ENCODE data around the gene RAPGEF1. TPM values are rescaled to one million over a fixed set of nuclear protein-coding genes. Genes with fewer than 3 reads are reported as not detected.

RAPGEF1 gene
- total and polyA plus RNA-seq, 2 experiments from 2014 or later, result 9.9 to 82.8 TPM

- no peaks in the 10 kb centered on the region for H3K36me3 ChIP-seq (ENCODE audit: insufficient read depth)
- H3K79me2 ChIP-seq (replicated peaks; ENCODE audit: insufficient read depth), result peaks cover 85% of the 10 kb centered on the region
- H3K9me2 ChIP-seq (ENCODE audit: insufficient read depth), result no peaks in the 10 kb centered on the region
- no peak overlapping the region for H3K4me2 ChIP-seq
- TF ChIP-seq, protein P1, sequence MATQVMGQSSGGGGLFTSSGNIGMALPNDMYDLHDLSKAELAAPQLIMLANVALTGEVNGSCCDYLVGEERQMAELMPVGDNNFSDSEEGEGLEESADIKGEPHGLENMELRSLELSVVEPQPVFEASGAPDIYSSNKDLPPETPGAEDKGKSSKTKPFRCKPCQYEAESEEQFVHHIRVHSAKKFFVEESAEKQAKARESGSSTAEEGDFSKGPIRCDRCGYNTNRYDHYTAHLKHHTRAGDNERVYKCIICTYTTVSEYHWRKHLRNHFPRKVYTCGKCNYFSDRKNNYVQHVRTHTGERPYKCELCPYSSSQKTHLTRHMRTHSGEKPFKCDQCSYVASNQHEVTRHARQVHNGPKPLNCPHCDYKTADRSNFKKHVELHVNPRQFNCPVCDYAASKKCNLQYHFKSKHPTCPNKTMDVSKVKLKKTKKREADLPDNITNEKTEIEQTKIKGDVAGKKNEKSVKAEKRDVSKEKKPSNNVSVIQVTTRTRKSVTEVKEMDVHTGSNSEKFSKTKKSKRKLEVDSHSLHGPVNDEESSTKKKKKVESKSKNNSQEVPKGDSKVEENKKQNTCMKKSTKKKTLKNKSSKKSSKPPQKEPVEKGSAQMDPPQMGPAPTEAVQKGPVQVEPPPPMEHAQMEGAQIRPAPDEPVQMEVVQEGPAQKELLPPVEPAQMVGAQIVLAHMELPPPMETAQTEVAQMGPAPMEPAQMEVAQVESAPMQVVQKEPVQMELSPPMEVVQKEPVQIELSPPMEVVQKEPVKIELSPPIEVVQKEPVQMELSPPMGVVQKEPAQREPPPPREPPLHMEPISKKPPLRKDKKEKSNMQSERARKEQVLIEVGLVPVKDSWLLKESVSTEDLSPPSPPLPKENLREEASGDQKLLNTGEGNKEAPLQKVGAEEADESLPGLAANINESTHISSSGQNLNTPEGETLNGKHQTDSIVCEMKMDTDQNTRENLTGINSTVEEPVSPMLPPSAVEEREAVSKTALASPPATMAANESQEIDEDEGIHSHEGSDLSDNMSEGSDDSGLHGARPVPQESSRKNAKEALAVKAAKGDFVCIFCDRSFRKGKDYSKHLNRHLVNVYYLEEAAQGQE (IDR thresholded peaks at IDR 0.05; ENCODE audit: unreplicated experiment), result no peak
- no peak for TF ChIP-seq EZH2phosphoT487 (IDR thresholded peaks at IDR 0.05; ENCODE audit: unreplicated experiment)
- TF ChIP-seq, protein P2, sequence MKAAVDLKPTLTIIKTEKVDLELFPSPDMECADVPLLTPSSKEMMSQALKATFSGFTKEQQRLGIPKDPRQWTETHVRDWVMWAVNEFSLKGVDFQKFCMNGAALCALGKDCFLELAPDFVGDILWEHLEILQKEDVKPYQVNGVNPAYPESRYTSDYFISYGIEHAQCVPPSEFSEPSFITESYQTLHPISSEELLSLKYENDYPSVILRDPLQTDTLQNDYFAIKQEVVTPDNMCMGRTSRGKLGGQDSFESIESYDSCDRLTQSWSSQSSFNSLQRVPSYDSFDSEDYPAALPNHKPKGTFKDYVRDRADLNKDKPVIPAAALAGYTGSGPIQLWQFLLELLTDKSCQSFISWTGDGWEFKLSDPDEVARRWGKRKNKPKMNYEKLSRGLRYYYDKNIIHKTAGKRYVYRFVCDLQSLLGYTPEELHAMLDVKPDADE (IDR thresholded peaks at IDR 0.05), result no peak
- no peak for TF ChIP-seq ZNF331 (CRISPR knock-in tag; IDR thresholded peaks at IDR 0.05; ENCODE audit: low read depth)
- no peak for TF ChIP-seq NANOG (IDR thresholded peaks at IDR 0.05; ENCODE audit: borderline replicate concordance)
- TF ChIP-seq ZNF114 (CRISPR knock-in tag; IDR thresholded peaks at IDR 0.05), result no peak
- TF ChIP-seq, protein P3, sequence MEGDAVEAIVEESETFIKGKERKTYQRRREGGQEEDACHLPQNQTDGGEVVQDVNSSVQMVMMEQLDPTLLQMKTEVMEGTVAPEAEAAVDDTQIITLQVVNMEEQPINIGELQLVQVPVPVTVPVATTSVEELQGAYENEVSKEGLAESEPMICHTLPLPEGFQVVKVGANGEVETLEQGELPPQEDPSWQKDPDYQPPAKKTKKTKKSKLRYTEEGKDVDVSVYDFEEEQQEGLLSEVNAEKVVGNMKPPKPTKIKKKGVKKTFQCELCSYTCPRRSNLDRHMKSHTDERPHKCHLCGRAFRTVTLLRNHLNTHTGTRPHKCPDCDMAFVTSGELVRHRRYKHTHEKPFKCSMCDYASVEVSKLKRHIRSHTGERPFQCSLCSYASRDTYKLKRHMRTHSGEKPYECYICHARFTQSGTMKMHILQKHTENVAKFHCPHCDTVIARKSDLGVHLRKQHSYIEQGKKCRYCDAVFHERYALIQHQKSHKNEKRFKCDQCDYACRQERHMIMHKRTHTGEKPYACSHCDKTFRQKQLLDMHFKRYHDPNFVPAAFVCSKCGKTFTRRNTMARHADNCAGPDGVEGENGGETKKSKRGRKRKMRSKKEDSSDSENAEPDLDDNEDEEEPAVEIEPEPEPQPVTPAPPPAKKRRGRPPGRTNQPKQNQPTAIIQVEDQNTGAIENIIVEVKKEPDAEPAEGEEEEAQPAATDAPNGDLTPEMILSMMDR (conservative IDR thresholded peaks at IDR 0.05; ENCODE audit: low read depth in 2 of 2), result no peak
- no peak for TF ChIP-seq ZNF462 (CRISPR knock-in tag; IDR thresholded peaks at IDR 0.05)
- no peaks in the 10 kb centered on the region for H3K27me3 ChIP-seq (ENCODE audit: insufficient read depth)
- H3K4me3 ChIP-seq, result no peak overlapping the region
- ATAC-seq, result no peak
- peaks cover 10% of the 10 kb centered on the region for H3K36me3 Mint-ChIP-seq (ENCODE audit: low read depth)
- H3K9me3 Mint-ChIP-seq, result peaks cover 4% of the 10 kb centered on the region; the same call in 2 of the 3 replicates
- DNase-seq (ENCODE audit: low spot score), result no peak
- H3K4me1 ChIP-seq (ENCODE audit: insufficient read depth), result peaks cover 43% of the 10 kb centered on the region
- H3F3A ChIP-seq (replicated peaks; ENCODE audit: low read depth), result no peaks in the 10 kb centered on the region
- H3K27ac ChIP-seq (ENCODE audit: low read depth), result no peak overlapping the region
- no peak overlapping the region for H3K27ac Mint-ChIP-seq
- peaks cover 62% of the 10 kb centered on the region for H3K4me1 Mint-ChIP-seq
- H4K20me1 ChIP-seq (replicated peaks; ENCODE audit: insufficient read depth), result peaks cover 25% of the 10 kb centered on the region
- H3K27me3 Mint-ChIP-seq (ENCODE audit: insufficient read depth, low read depth, poor library complexity), result peaks cover 20% of the 10 kb centered on the region
- H3K4me3 Mint-ChIP-seq, result no peak overlapping the region
- no peak overlapping the region for H2AFZ ChIP-seq
These were observed 4.4 kb downstream of the RAPGEF1 start for GRCh38 chr9:131735238-131736128.
